Brain pericyte (primary cell): ENCODE measurements around the gene SFSWAP.
A peak's percentile ranks its signal among the peaks of the same experiment; 100 is the strongest.
"Not testable (repeated sequence)": the region's sequence is repeated elsewhere in the genome, so short reads cannot be mapped to it uniquely, and the experiment has no call there.

Source experiments
- DNase-seq: peaks from one replicate; pipeline ENCODE4 v3.0.0-alpha.2; 2012; ENCODE audit warnings: low read depth, low spot score

The SFSWAP gene

DNA sequence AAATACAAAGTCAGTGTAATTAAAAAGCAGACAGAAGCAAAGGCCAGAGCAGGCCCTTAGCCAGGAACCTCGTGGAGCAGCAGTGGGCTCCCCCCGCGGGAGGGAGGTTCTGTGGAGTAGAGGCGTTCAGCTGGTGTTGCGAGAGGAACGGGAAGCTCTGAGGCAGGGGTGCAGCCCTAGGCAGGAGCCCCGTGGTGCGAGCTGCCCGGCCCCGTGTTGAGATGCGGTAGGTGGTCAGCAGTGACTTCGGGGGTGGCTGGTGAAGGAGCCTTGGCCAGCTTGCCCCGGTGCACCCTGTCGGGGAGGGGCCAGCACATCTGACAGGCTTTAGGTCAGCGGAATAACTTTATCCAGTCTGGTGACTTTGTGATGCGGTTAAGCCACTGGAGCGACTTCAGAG, 46.2 kb downstream of the SFSWAP start:
- no peak for DNase-seq

GRCh38 chr12:131758016-131758739, 47.3 kb downstream of the SFSWAP start:
- no peak for DNase-seq

- DNase-seq, result no peak
Measured at GRCh38 chr12:131759176-131759575, 48.3 kb downstream of the SFSWAP start.

DNA sequence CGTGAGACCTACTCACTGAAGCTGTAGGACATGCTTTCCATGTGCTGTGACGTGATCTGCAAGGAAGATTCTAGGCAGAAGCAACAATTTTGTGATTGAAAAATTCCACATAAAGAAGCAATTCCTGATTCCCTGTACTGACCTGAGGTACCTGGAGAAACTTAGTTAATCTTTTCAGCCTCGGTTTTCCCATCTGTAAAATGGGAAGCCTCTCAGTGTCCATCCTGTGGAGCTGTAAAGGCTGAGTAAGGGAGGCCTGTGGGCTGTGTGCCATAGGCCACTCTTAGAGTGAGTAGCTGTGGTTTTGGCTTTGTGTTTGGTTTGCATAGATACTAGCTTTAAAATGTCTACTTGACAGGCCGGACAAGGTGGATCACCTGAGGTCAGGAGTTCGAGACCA, 50.7 kb downstream of the SFSWAP start:
- DNase-seq, result no peak

DNA sequence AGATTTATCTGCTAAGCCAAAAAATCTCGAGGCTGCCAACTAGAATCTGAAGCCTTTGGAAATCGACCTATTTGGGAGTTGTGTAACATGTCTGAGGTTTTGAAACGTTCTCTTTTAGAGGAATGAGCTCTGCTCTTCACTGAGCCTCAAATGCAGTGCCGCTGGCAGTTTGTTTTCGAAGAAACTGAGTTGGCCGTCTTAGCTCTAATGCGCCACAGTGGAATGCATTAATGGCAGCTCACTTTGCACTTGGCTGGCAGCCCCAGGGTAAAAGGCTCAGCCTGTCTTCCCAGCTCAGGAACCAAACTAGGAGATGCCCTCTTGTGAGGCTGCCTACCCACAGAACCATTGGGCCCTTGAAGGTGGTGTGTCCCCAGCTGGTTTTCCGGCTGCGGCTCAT, 53.8 kb downstream of the SFSWAP start:
- DNase-seq, result no peak

DNA sequence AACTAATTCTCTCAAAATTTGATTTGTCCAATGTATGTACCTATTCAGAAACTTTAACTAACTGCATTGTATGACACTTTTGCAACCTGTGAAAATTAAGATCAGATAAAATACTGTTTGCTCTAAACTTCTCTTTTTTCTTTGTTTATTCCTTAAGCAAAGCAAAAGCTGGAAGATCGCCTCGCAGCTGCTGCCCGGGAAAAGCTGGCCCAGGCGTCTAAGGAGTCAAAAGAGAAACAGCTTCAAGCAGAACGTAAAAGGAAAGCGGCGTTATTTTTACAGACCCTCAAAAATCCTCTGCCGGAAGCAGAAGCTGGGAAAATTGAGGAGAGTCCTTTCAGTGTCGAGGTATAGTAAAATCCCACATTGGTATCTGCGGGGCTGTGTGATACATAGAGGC, 55.1 kb downstream of the SFSWAP start:
- no peak for DNase-seq

DNA sequence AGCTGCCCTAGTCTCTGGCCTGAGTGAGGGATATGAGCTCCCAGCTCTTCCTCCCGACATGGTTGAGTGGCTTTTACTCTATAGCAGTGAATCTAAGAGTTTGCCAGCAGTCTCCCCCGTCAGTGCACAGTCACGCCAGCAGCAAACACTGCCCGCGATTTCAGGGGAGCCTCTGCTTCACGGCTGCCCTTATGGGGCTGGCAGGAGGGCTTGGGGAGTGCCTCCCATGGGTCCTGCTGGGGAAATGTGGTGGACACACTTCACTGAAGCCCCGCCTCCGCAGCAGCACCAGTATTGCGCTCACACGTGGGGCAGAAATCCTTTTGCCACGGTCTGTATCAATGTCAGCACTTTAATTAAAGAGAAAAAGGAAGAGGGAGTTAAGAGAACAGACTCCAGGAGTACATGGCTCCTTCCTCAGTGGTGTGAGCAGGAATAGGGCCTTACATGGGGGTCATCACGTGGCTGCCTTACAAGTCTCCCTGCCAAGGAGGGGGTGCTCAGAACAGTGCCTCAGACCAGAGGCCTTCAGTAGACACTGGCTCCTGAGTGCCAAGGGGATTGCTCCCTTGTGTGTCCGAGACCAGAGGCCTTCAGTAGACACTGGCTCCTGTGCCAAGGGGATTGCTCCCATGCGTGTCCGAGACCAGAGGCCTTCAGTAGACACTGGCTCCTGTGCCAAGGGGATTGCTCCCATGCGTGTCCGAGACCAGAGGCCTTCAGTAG, 55.7 kb downstream of the SFSWAP start:
- no peak for DNase-seq

DNA sequence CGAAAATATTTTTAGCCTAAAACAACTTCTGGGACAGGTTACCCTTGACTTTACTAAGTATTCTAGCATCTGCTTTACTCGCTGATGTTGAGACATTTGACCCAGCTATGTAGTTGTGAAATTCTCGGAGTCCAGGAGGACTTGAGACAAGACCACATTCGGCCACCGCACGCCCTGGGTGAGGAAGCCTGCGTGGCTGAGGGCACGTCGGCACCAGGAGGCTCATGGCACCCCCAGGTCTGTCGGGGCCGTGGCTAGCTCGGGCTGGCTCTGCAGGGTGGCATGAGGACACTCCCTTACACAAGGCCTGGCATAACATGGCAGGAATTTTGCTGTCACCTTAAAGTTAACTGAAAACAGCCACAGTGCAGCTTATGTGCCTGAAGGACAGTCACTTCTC, 59.2 kb downstream of the SFSWAP start:
- no peak for DNase-seq

GRCh38 chr12:131771965-131772364, 61.1 kb downstream of the SFSWAP start:
- DNase-seq, result no peak

DNA sequence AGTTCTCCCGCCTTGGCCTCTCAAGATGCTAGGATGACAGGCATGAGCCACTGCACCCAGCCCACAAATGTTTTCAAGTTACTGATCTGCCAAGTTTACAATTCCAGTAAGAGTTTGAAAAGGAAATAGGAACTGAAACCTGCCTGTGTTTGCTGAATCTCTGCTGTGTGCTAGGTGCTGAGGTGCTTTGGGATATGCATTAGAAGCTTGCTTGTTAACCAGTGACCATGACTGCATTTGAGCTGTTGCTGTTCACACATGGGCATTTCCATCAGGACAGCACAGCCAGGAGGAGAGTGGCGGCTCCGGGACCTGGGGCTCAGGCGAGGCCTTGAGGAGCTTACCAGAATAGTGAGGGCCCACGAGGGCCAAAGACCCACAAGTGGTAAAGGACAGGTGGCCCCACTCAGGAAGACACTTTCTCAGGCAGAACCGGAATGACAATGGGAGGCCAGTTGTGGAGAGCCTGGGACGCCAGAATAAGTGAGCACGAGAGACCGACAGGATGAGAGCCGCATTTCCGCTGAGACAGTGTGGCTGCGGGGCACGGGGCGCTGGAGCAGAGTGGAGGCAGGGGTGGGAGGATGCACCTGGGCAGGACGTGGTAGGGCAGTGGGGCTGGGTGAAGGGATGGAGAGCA, 62.8 kb downstream of the SFSWAP start:
- DNase-seq, result no peak

DNA sequence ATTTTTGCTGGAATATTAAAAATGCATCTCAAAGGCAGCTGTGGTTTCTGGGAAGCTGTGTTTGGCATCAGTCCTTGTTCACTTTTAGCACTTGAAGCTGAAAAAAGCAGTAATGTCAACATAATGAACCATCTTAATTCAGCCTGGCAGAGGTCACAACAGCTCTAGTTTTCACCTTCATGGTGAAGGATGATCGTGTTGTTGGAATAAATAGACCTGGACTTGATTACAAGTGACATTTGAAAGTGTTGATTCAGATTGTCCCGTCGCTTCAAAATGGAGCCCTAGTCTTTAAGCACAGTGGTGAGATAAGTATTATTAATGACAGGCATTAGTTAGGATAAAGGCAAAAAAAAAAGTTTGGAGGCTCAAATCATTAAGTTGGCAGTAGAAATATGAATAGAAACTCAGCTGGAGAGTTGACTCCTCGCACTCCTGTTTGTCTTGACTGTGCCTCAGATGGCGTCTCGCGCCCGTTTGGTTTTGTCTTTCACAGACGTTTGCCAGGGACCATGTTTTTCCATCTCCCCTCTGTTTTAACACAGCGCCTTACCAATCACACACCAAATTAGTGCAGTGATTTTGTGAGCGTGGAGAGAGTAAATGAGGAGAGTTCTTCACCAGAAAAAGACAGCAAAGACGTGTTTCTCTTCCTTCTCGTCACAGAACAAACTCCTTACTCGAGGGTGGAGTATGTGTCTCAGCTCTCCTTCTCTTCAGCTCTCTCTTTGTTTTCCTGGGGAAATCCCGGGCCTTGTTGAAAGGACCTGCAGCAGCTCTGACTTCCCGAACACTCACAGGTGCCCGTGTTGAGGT, 63.9 kb downstream of the SFSWAP start:
- DNase-seq, result no peak

- DNase-seq, result no peak
Measured at GRCh38 chr12:131775392-131776236, 64.7 kb downstream of the SFSWAP start.

GRCh38 chr12:131776237-131776889, 65.5 kb downstream of the SFSWAP start:
- no peak for DNase-seq

DNA sequence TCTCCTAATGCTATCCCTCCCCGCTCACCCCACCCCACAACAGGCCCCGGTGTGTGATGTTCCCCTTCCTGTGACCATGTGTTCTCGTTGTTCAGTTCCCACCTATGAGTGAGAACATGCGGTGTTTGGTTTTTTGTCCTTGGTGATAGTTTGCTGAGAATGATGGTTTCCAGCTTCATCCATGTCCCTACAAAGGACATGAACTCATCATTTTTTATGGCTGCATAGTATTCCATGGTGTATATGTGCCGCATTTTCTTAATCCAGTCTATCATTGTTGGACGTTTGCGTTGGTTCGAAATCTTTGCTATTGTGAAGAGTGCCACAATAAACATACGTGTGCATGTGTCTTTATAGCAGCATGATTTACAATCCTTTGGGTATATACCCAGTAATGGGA, 66.4 kb downstream of the SFSWAP start:
- not testable (repeated sequence) for DNase-seq

- DNase-seq, result no peak
Measured at GRCh38 chr12:131779027-131779426, 68.1 kb downstream of the SFSWAP start.

- no peak for DNase-seq
Measured at GRCh38 chr12:131782061-131782460, 71.2 kb downstream of the SFSWAP start.

DNA sequence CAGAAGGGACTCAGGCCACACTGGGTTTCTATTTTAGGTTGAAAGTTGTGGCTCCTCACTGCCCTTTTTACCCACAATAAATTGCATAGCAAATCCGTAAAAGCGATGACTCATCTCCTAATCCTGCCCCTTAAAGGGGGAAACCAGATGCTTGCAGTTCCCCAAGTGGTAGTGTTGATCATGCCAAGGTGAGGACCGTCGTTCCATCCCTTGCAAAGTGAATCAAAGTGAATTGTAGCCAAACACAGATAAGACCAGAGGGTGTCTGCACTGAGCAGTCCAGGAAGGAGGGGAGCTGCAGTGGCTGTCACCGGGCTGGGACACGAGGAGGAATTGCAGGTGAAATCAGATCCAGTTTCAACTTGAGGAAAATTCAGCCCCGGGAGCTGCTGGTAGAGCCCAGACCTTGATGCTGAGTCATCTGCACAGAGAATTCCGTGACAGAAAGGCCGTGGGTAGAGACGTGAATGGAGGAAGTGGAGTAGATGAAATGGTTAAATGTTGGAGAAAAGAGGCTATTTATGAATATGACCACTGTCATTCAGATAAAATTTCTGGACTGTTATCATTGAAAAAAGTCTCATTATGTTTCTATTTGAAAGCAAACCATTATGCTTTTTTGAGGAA, 73.1 kb downstream of the SFSWAP start:
- peak; percentile 12 for DNase-seq

GRCh38 chr12:131784909-131785762, 74.2 kb downstream of the SFSWAP start:
- DNase-seq, result no peak

GRCh38 chr12:131785763-131786330, 75.0 kb downstream of the SFSWAP start:
- no peak for DNase-seq
